ENCODE results near the gene GAPDH. TPM values are rescaled to one million over a fixed set of nuclear protein-coding genes. Genes with fewer than 3 reads are reported as not detected.

The GAPDH gene
- total and polyA plus RNA-seq, 10 of the 15 experiments (the other 5 are each of a cell fraction or from before 2014, with no cell fraction given) = 5,606 to 14,240 (median 9,400) TPM

GRCh38 chr12:6526766-6527525 is 7.4 kb upstream of the GAPDH start (continued):
- no peak for TF ChIP-seq RB1 (IDR thresholded peaks at IDR 0.05; ENCODE audit: borderline replicate concordance)

GRCh38 chr12:6527711-6528110 is 6.6 kb upstream of the GAPDH start:
- no peaks in the 10 kb centered on the region for H3K9me3 ChIP-seq (replicated peaks; ENCODE audit: control insufficient read depth, insufficient read depth, low read length)
- H3K79me2 ChIP-seq (ENCODE audit: control insufficient read depth, insufficient read depth, low read length) = peaks cover 15% of the 10 kb centered on the region
- 83% methylated on average over 4 of the region's 4 CpGs for WGBS (ENCODE audit: insufficient coverage, insufficient replicate concordance, low lambda C conversion rate, missing lambda C conversion rate)
- no peak for FAIRE-seq
- no TSS peak for BruUV-seq (replicated peaks)
- DNase-seq (ENCODE audit: low read depth, low spot score) = no peak
- POLR2A ChIA-PET = no interaction called here
- no peak overlapping the region for H3K4me2 ChIP-seq (ENCODE audit: control insufficient read depth, insufficient read depth)
- no peak for TF ChIP-seq SP1 (IDR thresholded peaks at IDR 0.05; ENCODE audit: low read depth, low read length)
- no peak for TF ChIP-seq EGR1 (IDR thresholded peaks at IDR 0.05; ENCODE audit: borderline replicate concordance in 1 of 2, low read depth in 2 of 2, low read length in 2 of 2)
- TF ChIP-seq HDAC2 (IDR thresholded peaks at IDR 0.05) = no peak
- TF ChIP-seq FOXK2 (IDR thresholded peaks at IDR 0.05) = no peak
- no peak for TF ChIP-seq SMC3 (IDR thresholded peaks at IDR 0.05; ENCODE audit: borderline replicate concordance, low read length)
- peaks cover 6% of the 10 kb centered on the region; the same call in 1 of the 2 replicates for H3K4me1 ChIP-seq (ENCODE audit: control insufficient read depth, insufficient read depth, low read length)
- no peak overlapping the region for H3K9ac ChIP-seq (ENCODE audit: control insufficient read depth, insufficient read depth, low read length)
- in situ Hi-C loops (cut with MboI) (no loop called here), intact Hi-C loops (cut with micrococcal nuclease; ENCODE audit: unreplicated experiment) (no loop called here)
- no peak overlapping the region for H3K4me3 ChIP-seq
- H4K20me1 ChIP-seq (ENCODE audit: control insufficient read depth, insufficient read depth) = no peaks in the 10 kb centered on the region
- SMC1A ChIA-PET (ENCODE audit: uncharacterized antibody, unreplicated experiment) = interaction anchor here (1.1 to 1.2 kb wide), 2 partner anchors 10 to 43 kb away, joined by 3 to 6 read pairs; no protein-coding TSS in a partner anchor
- H2AFZ ChIP-seq (ENCODE audit: control insufficient read depth, low read depth, low read length) = no peak overlapping the region
- no peaks in the 10 kb centered on the region for H3K27me3 ChIP-seq (replicated peaks in 1 of 2; ENCODE audit: control insufficient read depth in 2 of 2, insufficient read depth in 2 of 2, low read length in 1 of 2)
- RAD21 ChIA-PET (ENCODE audit: unreplicated experiment) = interaction anchor here (0.6 kb wide), 1 partner anchor 113 kb away, joined by 3 read pairs; no protein-coding TSS in a partner anchor
- CTCF ChIA-PET = interaction anchor here (1.3 to 1.4 kb wide), 2 partner anchors 10 to 226 kb away, joined by 3 read pairs; partner anchors contain the start of gene MLF2
- H3K36me3 ChIP-seq (ENCODE audit: control insufficient read depth in 2 of 2, insufficient read depth in 2 of 2, low read length in 1 of 2) = peaks cover 67 to 73% of the 10 kb centered on the region in 2 experiments
- H3K27ac ChIP-seq (ENCODE audit: control insufficient read depth, insufficient read depth) = no peak overlapping the region
- no peak for ATAC-seq
